H9 (cell line): ENCODE results near the gene LRIG1. TPM values are rescaled to one million over a fixed set of nuclear protein-coding genes. Genes with fewer than 3 reads are reported as not detected.

ENCODE experiments used
- DNase-seq: peaks from one replicate; pipeline ENCODE4 v3.0.0-alpha.2; 2017
- H2AFZ ChIP-seq: one replicate; pipeline ENCODE4 v1.6.1; 2013; ENCODE audit warnings: mild to moderate bottlenecking, low read length, control low read depth, moderate library complexity
- H2AK5ac ChIP-seq: 2 replicates; pipeline ENCODE4 v1.6.1; 2013; ENCODE audit warnings: low read length, control low read depth, mixed read lengths; ENCODE audit not compliant: insufficient read length
- H2BK120ac ChIP-seq: one replicate; pipeline ENCODE4 v1.6.1; 2013; ENCODE audit warnings: low read depth, mild to moderate bottlenecking, low read length, control low read depth, inconsistent platforms; ENCODE audit not compliant: poor library complexity, severe bottlenecking
- H2BK12ac ChIP-seq: 2 replicates; pipeline ENCODE4 v1.6.1; 2013; ENCODE audit warnings: low read length, control low read depth, mixed read lengths, low read depth; ENCODE audit not compliant: insufficient read length
- H2BK15ac ChIP-seq: 2 replicates; pipeline ENCODE4 v1.6.1; 2013; ENCODE audit warnings: low read depth, low read length, control low read depth
- H2BK20ac ChIP-seq: one replicate; pipeline ENCODE4 v1.6.1; 2013; ENCODE audit warnings: low read depth, mild to moderate bottlenecking, low read length, control low read depth, inconsistent platforms; ENCODE audit not compliant: poor library complexity, severe bottlenecking
- H2BK5ac ChIP-seq: 2 replicates; pipeline ENCODE4 v1.6.1; 2013; ENCODE audit warnings: low read length, control low read depth, mixed read lengths; ENCODE audit not compliant: insufficient read length
- H3K14ac ChIP-seq: 2 replicates; pipeline ENCODE4 v1.6.1; 2013; ENCODE audit warnings: low read length, control low read depth; ENCODE audit not compliant: insufficient read depth
- H3K18ac ChIP-seq: 2 replicates; pipeline ENCODE4 v1.6.1; 2013; ENCODE audit warnings: low read depth, mild to moderate bottlenecking, mixed read lengths, low read length, control low read depth; ENCODE audit not compliant: insufficient read length
- H3K23ac ChIP-seq: 2 replicates; pipeline ENCODE4 v1.6.1; 2013; ENCODE audit warnings: low read length, control low read depth, mixed read lengths, low read depth; ENCODE audit not compliant: insufficient read length
- H3K23me2 ChIP-seq: 2 replicates; pipeline ENCODE4 v1.6.1; 2013; ENCODE audit warnings: low read depth, mild to moderate bottlenecking, mixed read lengths, low read length, control low read depth; ENCODE audit not compliant: insufficient read length, poor library complexity, severe bottlenecking
- H3K27ac ChIP-seq: 2 replicates; pipeline ENCODE4 v1.5.1; 2013; ENCODE audit warnings: low read length, control low read depth, mixed read lengths, low read depth; ENCODE audit not compliant: insufficient read length
- H3K27me3 ChIP-seq: 2 replicates; pipeline ENCODE4 v1.6.1; 2013; ENCODE audit warnings: low read length, control low read depth, inconsistent platforms; ENCODE audit not compliant: insufficient read depth
- H3K4ac ChIP-seq: 2 replicates; pipeline ENCODE4 v1.6.1; 2013; ENCODE audit warnings: low read depth, mild to moderate bottlenecking, control low read depth, inconsistent platforms, low read length, moderate library complexity
- H3K4me1 ChIP-seq: 2 replicates; pipeline ENCODE4 v1.6.1; 2013; ENCODE audit warnings: low read length, control low read depth, inconsistent platforms; ENCODE audit not compliant: insufficient read depth
- H3K4me2 ChIP-seq: 2 replicates; pipeline ENCODE4 v1.6.1; 2013; ENCODE audit warnings: low read length, control low read depth, mixed read lengths; ENCODE audit not compliant: insufficient read length, insufficient read depth
- H3K56ac ChIP-seq: 2 replicates; pipeline ENCODE4 v1.6.1; 2013; ENCODE audit warnings: low read depth, mild to moderate bottlenecking, mixed read lengths, low read length, control low read depth; ENCODE audit not compliant: insufficient read length
- H3K79me1 ChIP-seq: 2 replicates; pipeline ENCODE4 v1.6.1; 2013; ENCODE audit warnings: low read depth, mild to moderate bottlenecking, moderate library complexity, low read length, control low read depth, inconsistent platforms; ENCODE audit not compliant: insufficient read depth, poor library complexity, severe bottlenecking
- H3K79me2 ChIP-seq: 2 replicates; pipeline ENCODE4 v1.6.1; 2013; ENCODE audit warnings: low read length, control low read depth, inconsistent platforms; ENCODE audit not compliant: insufficient read depth
- H3K9ac ChIP-seq: 2 replicates; pipeline ENCODE4 v1.6.1; 2013; ENCODE audit warnings: low read length, control low read depth, mixed read lengths; ENCODE audit not compliant: insufficient read length; ENCODE audit errors: extremely low read depth
- H3K9me3 ChIP-seq: one replicate; pipeline ENCODE4 v1.6.1; 2013; ENCODE audit warnings: low read depth, low read length, inconsistent platforms; ENCODE audit not compliant: control insufficient read depth
- H3T11ph ChIP-seq: one replicate; pipeline ENCODE4 v1.6.1; 2013; ENCODE audit warnings: mild to moderate bottlenecking, low read length, control low read depth, inconsistent platforms
- H4K20me1 ChIP-seq: one replicate; pipeline ENCODE4 v1.6.1; 2013; ENCODE audit not compliant: control insufficient read depth, insufficient read length, insufficient read depth
- H4K5ac ChIP-seq: 2 replicates; pipeline ENCODE4 v1.6.1; 2013; ENCODE audit warnings: low read depth, mild to moderate bottlenecking, mixed read lengths, low read length, control low read depth; ENCODE audit not compliant: insufficient read length
- H4K8ac ChIP-seq: replicated peaks from 2 replicates; pipeline ENCODE4 v1.6.1; 2013; ENCODE audit warnings: low read length, control low read depth, mixed read lengths, low read depth; ENCODE audit not compliant: insufficient read length
- H4K91ac ChIP-seq: 2 replicates; pipeline ENCODE4 v1.6.1; 2013; ENCODE audit warnings: low read depth, mild to moderate bottlenecking, moderate library complexity, mixed read lengths, low read length, control low read depth; ENCODE audit not compliant: insufficient read length
- H3K27ac Mint-ChIP-seq, 3 experiments: 2 replicates in 2 of 3; 3 replicates in 1 of 3; pipeline ENCODE4 v1.8.0; 2020 to 2021; ENCODE audit warnings: mixed read lengths in 3 of 3, mild to moderate bottlenecking in 1 of 3, moderate library complexity in 1 of 3
- H3K27me3 Mint-ChIP-seq: 2 replicates; pipeline ENCODE4 v1.8.0; 2021; ENCODE audit warnings: low read depth, mild to moderate bottlenecking, moderate library complexity, mixed read lengths
- H3K36me3 Mint-ChIP-seq, 3 experiments: 2 replicates in 2 of 3; 3 replicates in 1 of 3; pipeline ENCODE4 v1.8.0; 2020 to 2021; ENCODE audit warnings: low read depth in 3 of 3, mixed read lengths in 3 of 3; ENCODE audit not compliant: insufficient read depth in 1 of 3
- H3K4me1 Mint-ChIP-seq, 2 experiments: 2 replicates each; pipeline ENCODE4 v1.8.0; 2020; ENCODE audit warnings: mixed read lengths in 2 of 2
- H3K4me3 Mint-ChIP-seq, 2 experiments: 2 replicates in 1 of 2; 3 replicates in 1 of 2; pipeline ENCODE4 v1.8.0; 2020 to 2021; ENCODE audit warnings: mild to moderate bottlenecking in 2 of 2, mixed read lengths in 2 of 2, moderate library complexity in 1 of 2
- H3K9me3 Mint-ChIP-seq, 2 experiments: 2 replicates in 1 of 2; 3 replicates in 1 of 2; pipeline ENCODE4 v1.8.0; 2020; ENCODE audit warnings: mild to moderate bottlenecking in 2 of 2, mixed read lengths in 2 of 2, moderate library complexity in 1 of 2
- WGBS: extraction: QIAGEN DNeasy Blood & Tissue Kit; methylation state at CpG from one replicate; pipeline ENCODE4 v1.1.7; 2013; ENCODE audit warnings: missing lambda C conversion rate, low lambda C conversion rate, mixed read lengths; ENCODE audit not compliant: insufficient read length; ENCODE audit errors: extremely low coverage; 5-methylcytosine and 5-hydroxymethylcytosine counted together
- total RNA-seq: library from RNA; stranded (reverse); gene quantifications from 2 replicates; pipeline ENCODE4 v1.2.1, GENCODE V29; 2021
- TF ChIP-seq, protein P1 (sequence below): fragments of 200-600 bp; sonication (generic); conservative IDR thresholded peaks from 3 replicates; pipeline ENCODE4 v1.8.0; 2021; ENCODE audit warnings: antibody characterized with exemption, mild to moderate bottlenecking

LRIG1 gene
- total RNA-seq, 1 experiment from 2014 or later = 70.3 TPM

- Histone ChIP-seq H3K4me1 (peaks cover 23% of the 10 kb centered on the region), H3K18ac (no peak overlapping the region), H3T11ph (no peak overlapping the region), H4K91ac (no peak overlapping the region), H4K8ac (no peak overlapping the region), H3K56ac (no peak overlapping the region), H3K4ac (no peak overlapping the region), H2AK5ac (no peak overlapping the region), H2BK20ac (no peak overlapping the region), H3K23ac (no peak overlapping the region), H3K9ac (no peak overlapping the region), H2BK12ac (no peak overlapping the region), H3K9me3 (no peaks in the 10 kb centered on the region), H3K23me2 (no peaks in the 10 kb centered on the region), H3K4me2 (no peak overlapping the region), H2BK120ac (no peak overlapping the region), H3K27me3 (no peaks in the 10 kb centered on the region), H2BK5ac (no peak overlapping the region), H3K79me2 (peaks cover 55% of the 10 kb centered on the region), H4K20me1 (no peaks in the 10 kb centered on the region), H2BK15ac (no peak overlapping the region), H3K79me1 (peaks cover 13% of the 10 kb centered on the region), H2AFZ (no peak overlapping the region), H3K27ac (no peak overlapping the region), H4K5ac (no peak overlapping the region), H3K14ac (no peak overlapping the region)
- Mint-ChIP-seq H3K4me1 (peaks cover 71 to 72% of the 10 kb centered on the region in 2 experiments), H3K27ac (peak overlapping the region in 1 of 3 experiments; percentile 54; a peak in 2 of 7 replicates), H3K9me3 (no peaks in the 10 kb centered on the region; a peak in 1 of 5 replicates), H3K36me3 (peaks cover 17 to 58% (median 45%) of the 10 kb centered on the region in 3 experiments), H3K4me3 (no peak overlapping the region), H3K27me3 (no peaks in the 10 kb centered on the region; the same call in 1 of the 2 replicates)
- no CpG with 5 or more reads among the region's 3 CpGs for whole genome bisulfite sequencing
- TF ChIP-seq, protein P1, sequence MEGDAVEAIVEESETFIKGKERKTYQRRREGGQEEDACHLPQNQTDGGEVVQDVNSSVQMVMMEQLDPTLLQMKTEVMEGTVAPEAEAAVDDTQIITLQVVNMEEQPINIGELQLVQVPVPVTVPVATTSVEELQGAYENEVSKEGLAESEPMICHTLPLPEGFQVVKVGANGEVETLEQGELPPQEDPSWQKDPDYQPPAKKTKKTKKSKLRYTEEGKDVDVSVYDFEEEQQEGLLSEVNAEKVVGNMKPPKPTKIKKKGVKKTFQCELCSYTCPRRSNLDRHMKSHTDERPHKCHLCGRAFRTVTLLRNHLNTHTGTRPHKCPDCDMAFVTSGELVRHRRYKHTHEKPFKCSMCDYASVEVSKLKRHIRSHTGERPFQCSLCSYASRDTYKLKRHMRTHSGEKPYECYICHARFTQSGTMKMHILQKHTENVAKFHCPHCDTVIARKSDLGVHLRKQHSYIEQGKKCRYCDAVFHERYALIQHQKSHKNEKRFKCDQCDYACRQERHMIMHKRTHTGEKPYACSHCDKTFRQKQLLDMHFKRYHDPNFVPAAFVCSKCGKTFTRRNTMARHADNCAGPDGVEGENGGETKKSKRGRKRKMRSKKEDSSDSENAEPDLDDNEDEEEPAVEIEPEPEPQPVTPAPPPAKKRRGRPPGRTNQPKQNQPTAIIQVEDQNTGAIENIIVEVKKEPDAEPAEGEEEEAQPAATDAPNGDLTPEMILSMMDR = no peak
- DNase-seq = no peak
Observed at GRCh38 chr3:66431494-66431893, 69.3 kb downstream of the LRIG1 start.
